T follicular helper cell (primary cell): ENCODE measurements around the gene AFMID.

Experiments
- DNase-seq: peaks from one replicate; pipeline ENCODE4 v3.0.0-alpha.2; 2020; ENCODE audit warnings: low read depth

AFMID gene

DNA sequence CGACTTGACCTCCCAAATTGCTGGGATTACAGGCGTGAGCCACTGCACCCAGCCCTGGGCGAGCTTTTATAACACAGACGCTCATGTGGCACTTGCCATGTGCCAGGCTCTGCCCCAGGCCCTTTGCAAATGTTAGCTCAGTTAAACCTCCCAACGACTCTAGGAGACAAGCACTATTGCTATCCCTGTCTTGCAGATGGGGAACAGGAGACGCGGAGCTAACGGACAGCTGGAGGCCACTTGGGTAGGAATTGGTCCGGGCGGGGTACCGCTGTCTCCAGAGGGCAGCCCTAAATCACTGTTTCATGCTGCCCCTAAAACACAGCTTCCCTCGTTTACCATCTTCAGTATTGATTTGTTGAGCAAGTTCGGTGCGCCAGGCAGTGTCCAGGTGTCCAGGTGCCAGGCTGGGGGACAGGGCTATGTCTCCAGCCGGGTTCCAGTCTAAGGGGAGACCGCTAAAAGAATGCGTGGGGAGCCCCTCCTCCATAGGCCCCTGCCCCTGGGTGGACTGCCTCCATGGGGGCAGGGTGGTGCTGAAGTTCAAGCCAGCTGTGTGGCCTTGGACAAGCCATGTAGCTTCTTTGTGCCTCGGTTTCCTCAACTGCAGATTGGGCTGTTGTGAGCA, 68.0 kb downstream of the AFMID start:
- no peak for DNase-seq

DNA sequence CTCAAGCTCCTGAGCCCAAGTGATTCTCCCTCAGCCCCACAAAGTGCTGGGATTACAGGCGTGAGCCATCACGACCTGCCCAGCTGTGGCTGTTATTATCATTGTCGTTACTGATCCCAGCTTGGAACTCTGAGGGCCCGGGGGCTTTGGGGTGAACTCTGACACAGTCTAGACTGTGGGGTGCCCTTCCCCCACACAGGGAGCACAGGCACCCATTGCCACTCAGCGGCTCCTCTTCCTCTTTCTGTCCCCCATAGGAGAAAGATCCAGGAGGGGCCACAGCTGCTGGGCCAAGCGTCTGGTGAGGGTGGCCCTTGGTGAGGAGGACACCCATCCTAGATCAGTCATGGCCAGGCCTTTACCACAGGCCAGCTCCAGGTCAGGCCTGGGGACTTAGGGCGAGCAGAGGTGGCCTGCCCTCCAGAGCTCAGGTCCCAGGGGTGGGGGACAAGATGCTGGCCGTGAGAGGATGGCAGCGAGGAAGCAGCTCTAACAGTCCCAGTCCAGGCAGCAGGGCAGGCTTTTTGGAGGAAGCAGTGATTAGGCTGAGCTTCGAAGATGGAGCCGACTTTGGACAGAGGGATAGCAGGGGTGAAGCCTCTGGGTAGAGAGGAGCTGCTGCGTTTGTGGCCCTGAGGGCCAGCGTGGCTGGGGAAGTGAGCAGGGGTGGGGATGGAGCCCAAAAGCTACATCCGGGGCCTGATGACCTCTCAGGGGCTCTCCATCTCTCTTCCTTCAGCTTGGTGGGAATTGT, 69.0 kb downstream of the AFMID start:
- DNase-seq = no peak

DNA sequence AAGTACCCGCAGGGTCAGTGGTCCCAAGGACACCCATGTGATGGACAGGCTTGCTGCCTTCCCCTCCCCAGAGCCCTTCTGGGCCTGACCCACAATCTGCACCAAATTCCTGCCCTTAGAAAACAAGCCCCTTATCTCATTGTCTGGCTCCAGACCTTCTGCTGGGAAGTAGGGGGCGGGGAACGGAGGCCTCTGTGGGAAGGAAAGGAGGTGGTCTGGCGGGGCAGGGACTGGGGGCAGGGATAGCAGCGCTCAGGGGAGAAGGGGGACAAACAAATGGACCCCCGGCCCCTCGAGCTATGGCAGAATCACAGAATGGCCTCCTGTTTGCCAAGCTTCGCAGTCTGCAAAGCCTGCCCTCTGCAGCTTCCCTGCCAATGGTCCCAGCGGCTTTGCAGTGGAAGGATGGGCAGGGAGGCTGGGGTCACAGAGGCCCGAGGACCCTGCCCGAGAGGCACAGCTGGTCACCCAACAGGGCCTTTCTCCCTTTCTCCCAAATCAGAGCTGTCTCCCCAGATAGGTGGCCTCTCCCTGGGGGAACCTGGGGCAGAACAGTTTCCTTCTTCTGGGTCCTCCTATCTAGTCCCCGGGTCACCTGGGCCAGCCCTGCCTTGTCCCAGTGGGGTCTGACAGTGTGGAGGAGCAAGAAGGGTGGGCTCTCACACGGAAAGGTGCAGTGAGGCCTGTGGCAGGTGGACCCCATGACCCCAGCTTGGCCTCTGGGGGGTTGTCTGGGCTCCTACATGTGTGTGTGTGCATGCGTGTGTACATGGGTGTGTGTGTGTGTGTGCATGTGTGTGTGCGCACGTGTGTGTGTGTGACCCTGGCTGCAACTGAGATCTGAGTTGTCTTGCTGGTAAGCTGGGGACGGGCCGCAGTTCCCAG, 69.8 kb downstream of the AFMID start:
- no peak for DNase-seq
